Bronchial smooth muscle cell (primary cell): ENCODE measurements around the gene ERG. TPM values are rescaled to one million over a fixed set of nuclear protein-coding genes. Genes with fewer than 3 reads are reported as not detected.

Experiments used
- total RNA-seq: library from RNA; depleted of rRNA; stranded (reverse); fragments of >200 nt; gene quantifications from 2 replicates; pipeline ENCODE4 v1.2.1, GENCODE V29; 2014

Gene ERG
- under 0.01 TPM in 2 replicates for total RNA-seq

GRCh38 chr21:38498057-38498833 lies at the start of gene ERG:
ERG (minus strand) TSS chr21:38498477; CDS start chr21:38498380, 97 bp downstream.

Other genes starting within 250 kb of the ERG start
- gene KCNJ15, start 241.5 kb downstream of the ERG start, total RNA-seq = 0.16 and 0.17 TPM in 2 replicates